ENCODE data around the gene GPSM3.

GPSM3 gene

GRCh38 chr6:32212076-32212760, 19.8 kb upstream of the GPSM3 start:
- TF ChIP-seq CEBPB (IDR thresholded peaks at IDR 0.05) (peak; percentile 14; the same call in 1 of the 2 replicates), EP300 (IDR thresholded peaks at IDR 0.05; ENCODE audit: borderline replicate concordance) (no peak)

GRCh38 chr6:32210191-32210601, 17.8 kb upstream of the GPSM3 start:
- TF ChIP-seq TEAD4 (IDR thresholded peaks at IDR 0.05), result no peak

DNA sequence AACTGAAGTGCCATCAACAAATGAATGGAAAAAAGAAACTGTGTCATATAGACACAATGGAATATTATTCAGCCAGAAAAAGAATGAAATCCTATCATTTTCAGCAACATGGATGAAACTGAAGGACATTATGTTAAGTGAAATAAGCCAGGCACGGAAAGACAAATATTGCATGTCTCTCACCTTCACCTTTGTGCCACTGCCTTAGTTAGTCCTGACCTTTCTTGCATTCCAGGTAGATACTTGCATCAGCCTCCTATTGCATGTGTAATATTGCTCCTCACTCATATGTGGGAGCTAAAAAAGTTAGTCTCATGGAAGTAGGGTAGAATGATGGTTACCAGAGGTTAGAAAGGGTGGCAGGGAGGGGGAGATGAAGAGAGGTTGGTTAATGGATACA, 16.6 kb upstream of the GPSM3 start:
- TF ChIP-seq, protein P1, sequence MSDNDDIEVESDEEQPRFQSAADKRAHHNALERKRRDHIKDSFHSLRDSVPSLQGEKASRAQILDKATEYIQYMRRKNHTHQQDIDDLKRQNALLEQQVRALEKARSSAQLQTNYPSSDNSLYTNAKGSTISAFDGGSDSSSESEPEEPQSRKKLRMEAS (IDR thresholded peaks at IDR 0.05), result no peak
- TF ChIP-seq EGR1 (IDR thresholded peaks at IDR 0.05), result no peak
- no peak for TF ChIP-seq CREB1 (IDR thresholded peaks at IDR 0.05; ENCODE audit: low read depth)
- no peak for TF ChIP-seq FOXM1 (IDR thresholded peaks at IDR 0.05; ENCODE audit: borderline replicate concordance, low read depth)
- TF ChIP-seq, protein P2, sequence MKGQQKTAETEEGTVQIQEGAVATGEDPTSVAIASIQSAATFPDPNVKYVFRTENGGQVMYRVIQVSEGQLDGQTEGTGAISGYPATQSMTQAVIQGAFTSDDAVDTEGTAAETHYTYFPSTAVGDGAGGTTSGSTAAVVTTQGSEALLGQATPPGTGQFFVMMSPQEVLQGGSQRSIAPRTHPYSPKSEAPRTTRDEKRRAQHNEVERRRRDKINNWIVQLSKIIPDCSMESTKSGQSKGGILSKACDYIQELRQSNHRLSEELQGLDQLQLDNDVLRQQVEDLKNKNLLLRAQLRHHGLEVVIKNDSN (IDR thresholded peaks at IDR 0.05), result no peak
- TF ChIP-seq CEBPB (IDR thresholded peaks at IDR 0.05), result no peak
- no peak for TF ChIP-seq TEAD4 (IDR thresholded peaks at IDR 0.05)
- no peak for TF ChIP-seq TAF1 (IDR thresholded peaks at IDR 0.05; ENCODE audit: low read depth)
- no peak for TF ChIP-seq YY1 (IDR thresholded peaks at IDR 0.05; ENCODE audit: low read depth)
- TF ChIP-seq EP300 (IDR thresholded peaks at IDR 0.05; ENCODE audit: borderline replicate concordance), result no peak
- no peak for TF ChIP-seq RAD21 (IDR thresholded peaks at IDR 0.05; ENCODE audit: low read depth)
- TF ChIP-seq NFIC (IDR thresholded peaks at IDR 0.05), result no peak
- no peak for TF ChIP-seq ZBTB7A (IDR thresholded peaks at IDR 0.05; ENCODE audit: low read depth)
- TF ChIP-seq REST (IDR thresholded peaks at IDR 0.05; ENCODE audit: low read depth), result no peak
- no peak for TF ChIP-seq TCF12 (IDR thresholded peaks at IDR 0.05; ENCODE audit: low read depth)

DNA sequence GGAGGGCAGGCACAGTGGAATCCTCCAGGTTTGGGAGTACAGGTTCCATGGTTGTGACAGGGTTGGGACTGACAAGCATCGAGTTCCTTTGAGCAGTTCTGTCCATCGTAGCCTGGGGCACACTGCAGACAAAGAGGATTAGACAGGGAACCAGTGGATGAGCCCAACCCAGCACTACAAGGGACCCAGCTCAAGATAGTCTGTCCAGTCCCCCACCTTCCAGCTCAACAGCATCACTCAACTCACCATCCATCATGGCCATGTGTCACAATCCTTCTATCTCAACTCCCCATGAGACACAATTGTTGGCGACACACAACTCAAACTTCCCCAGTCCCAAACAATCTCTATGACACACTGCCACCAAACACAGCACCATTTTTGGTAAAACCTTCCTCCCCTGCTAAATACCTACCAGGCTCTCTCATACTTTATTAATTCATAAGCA, 11.8 kb upstream of the GPSM3 start:
- no peak for TF ChIP-seq CEBPB (IDR thresholded peaks at IDR 0.05)
- no peak for TF ChIP-seq FOXM1 (IDR thresholded peaks at IDR 0.05; ENCODE audit: borderline replicate concordance, low read depth)
- no peak for TF ChIP-seq TCF12 (IDR thresholded peaks at IDR 0.05; ENCODE audit: low read depth)
- no peak for TF ChIP-seq RAD21 (IDR thresholded peaks at IDR 0.05; ENCODE audit: low read depth)
- TF ChIP-seq, protein P2 (IDR thresholded peaks at IDR 0.05), result no peak

DNA sequence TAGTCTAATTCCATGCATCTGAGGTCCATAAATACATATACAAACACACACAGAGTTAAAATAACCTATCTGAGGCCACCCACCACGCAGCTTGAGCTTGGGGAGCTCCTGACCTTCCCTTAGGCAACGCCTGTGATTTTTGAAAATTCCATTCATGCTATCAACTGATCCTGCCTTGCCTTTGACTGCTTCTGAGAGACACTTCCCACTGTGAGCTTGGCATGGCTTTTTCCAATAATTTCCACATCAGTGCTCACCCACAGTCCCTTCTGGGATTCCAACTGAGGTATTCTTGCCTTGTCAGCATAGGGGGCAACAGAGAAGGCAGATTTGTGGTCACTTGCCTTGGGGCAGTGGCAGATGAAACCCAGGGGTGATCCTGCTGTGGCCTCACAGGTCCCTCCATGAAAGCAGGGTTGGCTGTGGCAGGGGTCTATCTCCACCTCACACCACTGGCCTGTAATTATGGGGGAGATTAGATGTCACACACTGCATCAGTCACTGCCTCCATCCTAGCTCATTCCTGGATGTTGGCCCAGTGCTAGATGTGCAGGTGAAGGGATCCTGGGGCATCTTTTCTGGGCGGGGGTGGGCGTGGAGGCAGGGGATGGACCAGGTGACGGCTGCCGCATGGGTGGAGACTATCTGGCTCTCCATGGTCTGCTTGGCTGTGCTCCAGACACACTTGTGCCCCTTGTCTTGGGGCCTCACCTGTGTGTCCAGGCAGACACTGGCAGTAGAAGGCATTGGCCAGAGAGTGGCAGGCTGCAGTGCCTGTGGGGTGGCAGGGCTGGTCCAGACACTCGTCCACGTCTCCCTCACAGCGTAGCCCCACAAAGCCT, 11.2 kb upstream of the GPSM3 start:
- TF ChIP-seq EP300 (IDR thresholded peaks at IDR 0.05; ENCODE audit: borderline replicate concordance) (peak; percentile 84), TEAD4 (IDR thresholded peaks at IDR 0.05) (peak; percentile 80), NFIC (IDR thresholded peaks at IDR 0.05) (peak; percentile 91), CREB1 (IDR thresholded peaks at IDR 0.05; ENCODE audit: low read depth) (no peak), TAF1 (IDR thresholded peaks at IDR 0.05; ENCODE audit: low read depth) (no peak), TCF12 (IDR thresholded peaks at IDR 0.05; ENCODE audit: low read depth) (peak; percentile 86), YY1 (IDR thresholded peaks at IDR 0.05; ENCODE audit: low read depth) (0 out of 2 replicates have a peak, but pooled peaks have one; percentile 6), ZBTB7A (IDR thresholded peaks at IDR 0.05; ENCODE audit: low read depth) (0 out of 2 replicates have a peak, but pooled peaks have one; percentile 70), REST (IDR thresholded peaks at IDR 0.05; ENCODE audit: low read depth) (no peak), EGR1 (IDR thresholded peaks at IDR 0.05) (no peak), RAD21 (IDR thresholded peaks at IDR 0.05; ENCODE audit: low read depth) (no peak), CEBPB (IDR thresholded peaks at IDR 0.05) (no peak), FOXM1 (IDR thresholded peaks at IDR 0.05; ENCODE audit: borderline replicate concordance, low read depth) (peak; percentile 56; the same call in 1 of the 2 replicates)
- TF ChIP-seq, protein P1 (IDR thresholded peaks at IDR 0.05), result peak; percentile 51; the same call in 1 of the 2 replicates
- TF ChIP-seq, protein P2 (IDR thresholded peaks at IDR 0.05), result 0 out of 2 replicates have a peak, but pooled peaks have one; percentile 9

Measured in Ishikawa (cell line).